IMR-90 (cell line): ENCODE results near the gene PSMA8. TPM values are rescaled to one million over a fixed set of nuclear protein-coding genes. Genes with fewer than 3 reads are reported as not detected.

Experiments used
- ATAC-seq: fragments of 200-7000 bp; cut with Tn5 transposase; 2 replicates; pipeline ENCODE4 v1.9.1; 2020; ENCODE audit warnings: low read depth, mild to moderate bottlenecking, moderate library complexity
- BruUV-seq: library from RNA; stranded (reverse); fragments of 400-500 nt; replicated peaks from 2 replicates; lab custom pipeline; 2021; lab: Mats Ljungman, UMichigan
- CTCF ChIA-PET: fragments of 300-600 bp; formaldehyde crosslinking; extraction: SDS; loops from one replicate; lab custom pipeline; 2021; ENCODE audit warnings: antibody characterized with exemption; lab: Yijun Ruan, JAX
- POLR2A ChIA-PET: fragments of 300-600 bp; sonication (Branson Sonifier 250); formaldehyde crosslinking; loops from one replicate; lab custom pipeline; 2022; ENCODE audit warnings: antibody characterized with exemption; ENCODE audit not compliant: unreplicated experiment; lab: Charles Lee
- DNase-seq: peaks from one replicate; pipeline ENCODE4 v3.0.0; 2013
- H2AFZ ChIP-seq: replicated peaks from 2 replicates; pipeline ENCODE3; 2013; ENCODE audit warnings: low read length, mild to moderate bottlenecking; ENCODE audit not compliant: poor library complexity
- H2AK5ac ChIP-seq: 2 replicates; pipeline ENCODE4 v1.6.1; 2013; ENCODE audit warnings: low read depth, low read length, inconsistent platforms
- H2AK9ac ChIP-seq: replicated peaks from 2 replicates; pipeline ENCODE3; 2013; ENCODE audit warnings: mild to moderate bottlenecking, low read depth, low read length, moderate library complexity; ENCODE audit not compliant: poor library complexity
- H2BK120ac ChIP-seq: 2 replicates; pipeline ENCODE4 v1.6.1; 2013; ENCODE audit warnings: low read depth, low read length, inconsistent platforms
- H2BK15ac ChIP-seq: 3 replicates; pipeline ENCODE4 v1.6.1; 2013; ENCODE audit warnings: low read depth, low read length, inconsistent platforms
- H2BK20ac ChIP-seq: 2 replicates; pipeline ENCODE4 v1.6.1; 2013; ENCODE audit warnings: low read depth, mild to moderate bottlenecking, inconsistent platforms, low read length, moderate library complexity
- H2BK5ac ChIP-seq: 2 replicates; pipeline ENCODE4 v1.6.1; 2013; ENCODE audit warnings: mild to moderate bottlenecking, low read depth, low read length, inconsistent platforms; ENCODE audit not compliant: poor library complexity, severe bottlenecking
- H3K14ac ChIP-seq: replicated peaks from 2 replicates; pipeline ENCODE4 v1.6.1; 2013; ENCODE audit warnings: low read depth, low read length, inconsistent platforms
- H3K18ac ChIP-seq: 2 replicates; pipeline ENCODE4 v1.6.1; 2013; ENCODE audit warnings: low read depth, low read length, control low read depth
- H3K23ac ChIP-seq: 2 replicates; pipeline ENCODE4 v1.6.1; 2013; ENCODE audit warnings: low read depth, low read length, inconsistent platforms
- H3K27ac ChIP-seq: 2 replicates; pipeline ENCODE4 v1.5.1; 2013; ENCODE audit warnings: mild to moderate bottlenecking, control low read depth, low read length; ENCODE audit not compliant: insufficient read depth
- H3K27me3 ChIP-seq: 2 replicates; pipeline ENCODE4 v1.6.1; 2013; ENCODE audit warnings: low read length; ENCODE audit not compliant: control insufficient read depth, insufficient read depth
- H3K36me3 ChIP-seq: 2 replicates; pipeline ENCODE4 v1.6.1; 2013; ENCODE audit warnings: low read length, mixed read lengths; ENCODE audit not compliant: control insufficient read depth, insufficient read depth
- H3K4ac ChIP-seq: 2 replicates; pipeline ENCODE4 v1.6.1; 2013; ENCODE audit warnings: low read depth, low read length, inconsistent platforms
- H3K4me1 ChIP-seq: 2 replicates; pipeline ENCODE4 v1.6.1; 2013; ENCODE audit warnings: low read length, mixed read lengths; ENCODE audit not compliant: control insufficient read depth, insufficient read depth
- H3K4me2 ChIP-seq: 2 replicates; pipeline ENCODE4 v1.6.1; 2013; ENCODE audit warnings: low read depth, mild to moderate bottlenecking, control low read depth, low read length, moderate library complexity
- H3K4me3 ChIP-seq: 2 replicates; pipeline ENCODE4 v1.5.1; 2013; ENCODE audit warnings: low read depth, mild to moderate bottlenecking, control low read depth, low read length, moderate library complexity; ENCODE audit not compliant: insufficient read depth
- H3K56ac ChIP-seq: 2 replicates; pipeline ENCODE4 v1.6.1; 2013; ENCODE audit warnings: low read length, inconsistent platforms; ENCODE audit not compliant: insufficient read depth; ENCODE audit errors: extremely low read depth
- H3K79me1 ChIP-seq, 2 experiments: 2 replicates each; pipeline ENCODE4 v1.6.1; 2013; ENCODE audit warnings: low read length in 2 of 2, inconsistent platforms in 1 of 2, low read depth in 1 of 2
- H3K9ac ChIP-seq: 2 replicates; pipeline ENCODE4 v1.6.1; 2013; ENCODE audit warnings: low read depth, low read length, control low read depth
- H3K9me1 ChIP-seq: 2 replicates; pipeline ENCODE4 v1.6.1; 2013; ENCODE audit warnings: low read length, inconsistent platforms; ENCODE audit not compliant: insufficient read depth
- H3K9me3 ChIP-seq: 2 replicates; pipeline ENCODE4 v1.6.1; 2013; ENCODE audit warnings: low read length; ENCODE audit not compliant: control insufficient read depth, insufficient read depth
- H4K20me1 ChIP-seq: 2 replicates; pipeline ENCODE4 v1.6.1; 2013; ENCODE audit warnings: low read length, inconsistent platforms; ENCODE audit not compliant: insufficient read depth
- H4K5ac ChIP-seq: 2 replicates; pipeline ENCODE4 v1.6.1; 2013; ENCODE audit warnings: mild to moderate bottlenecking, low read depth, low read length, control low read depth
- H4K8ac ChIP-seq, 2 experiments: 2 replicates each; pipeline ENCODE4 v1.6.1; 2013; ENCODE audit warnings: low read depth in 2 of 2, low read length in 2 of 2, control low read depth in 1 of 2, inconsistent platforms in 1 of 2
- H4K91ac ChIP-seq: 2 replicates; pipeline ENCODE4 v1.6.1; 2013; ENCODE audit warnings: low read depth, low read length, inconsistent platforms; ENCODE audit not compliant: insufficient read depth
- BHLHE40 ChIP-seq: fragments of 150-350 bp; IDR thresholded peaks from 2 replicates; pipeline ENCODE4 v1.6.1; 2016; ENCODE audit warnings: mild to moderate bottlenecking, low read depth, low read length
- CHD1 ChIP-seq: IDR thresholded peaks from 2 replicates; pipeline ENCODE4 v1.6.1; 2012; ENCODE audit warnings: low read depth, low read length, improper control_type of control experiment
- CTCF ChIP-seq: conservative IDR thresholded peaks from 2 replicates; pipeline ENCODE4 v1.5.1; 2012; ENCODE audit warnings: mild to moderate bottlenecking, low read depth, low read length, improper control_type of control experiment
- FOS ChIP-seq: fragments of 150-350 bp; IDR thresholded peaks from 2 replicates; pipeline ENCODE4 v1.6.1; 2016; ENCODE audit warnings: low read depth, low read length
- MAZ ChIP-seq: IDR thresholded peaks from 2 replicates; pipeline ENCODE4 v1.6.1; 2012; ENCODE audit warnings: low read depth, mild to moderate bottlenecking, low read length, improper control_type of control experiment, moderate library complexity, borderline replicate concordance
- NFE2L2 ChIP-seq: fragments of 150-350 bp; IDR thresholded peaks from 2 replicates; pipeline ENCODE4 v1.6.1; 2016; ENCODE audit warnings: low read depth, mild to moderate bottlenecking, low read length
- POLR2A ChIP-seq: IDR thresholded peaks from 2 replicates; pipeline ENCODE4 v1.6.1; 2012; ENCODE audit warnings: mild to moderate bottlenecking, low read depth, low read length
- RAD21 ChIP-seq: IDR thresholded peaks from 2 replicates; pipeline ENCODE4 v1.6.1; 2012; ENCODE audit warnings: low read length, improper control_type of control experiment
- RCOR1 ChIP-seq: IDR thresholded peaks from 2 replicates; pipeline ENCODE4 v1.6.1; 2012; ENCODE audit warnings: mild to moderate bottlenecking, low read length, improper control_type of control experiment; ENCODE audit not compliant: insufficient replicate concordance
- RFX5 ChIP-seq: IDR thresholded peaks from 2 replicates; pipeline ENCODE4 v1.8.0; 2012; ENCODE audit warnings: low read depth, mild to moderate bottlenecking, low read length, moderate library complexity
- USF2 ChIP-seq: fragments of 150-350 bp; IDR thresholded peaks from 2 replicates; pipeline ENCODE4 v1.6.1; 2017; ENCODE audit warnings: mild to moderate bottlenecking, antibody characterized with exemption, low read length, low read depth
- WGBS, 2 experiments: methylation state at CpG; one replicate each; pipeline versions ENCODE4 v1.1.5 to v1.1.7; 2013; ENCODE audit warnings: missing lambda C conversion rate in 2 of 2; ENCODE audit not compliant: insufficient read length in 1 of 2; ENCODE audit errors: extremely low coverage in 2 of 2; 5-methylcytosine and 5-hydroxymethylcytosine counted together
- dilution Hi-C: fragments of 300-500 bp; cut with HindIII; formaldehyde crosslinking; loops from one replicate; pipeline ENCODE4 v1.14.3; 2018; ENCODE audit warnings: low sequenced_read_pairs; ENCODE audit not compliant: unreplicated experiment
- in situ Hi-C: fragments of 300-500 bp; cut with MboI; formaldehyde crosslinking; loops from 3 replicates; pipeline ENCODE4 v1.14.3; 2019; ENCODE audit warnings: low sequenced_read_pairs, inconsistent platforms, mixed read lengths
- intact Hi-C: fragments of 100-400 bp; cut with micrococcal nuclease; formaldehyde crosslinking; loops from 2 replicates; pipeline ENCODE4 v1.10.0; 2022
- polyA plus RNA-seq, 3 experiments: library from polyadenylated mRNA; depleted of rRNA; stranded (reverse); fragments of >200 nt; gene quantifications; 2 replicates each; pipeline ENCODE4 v1.2.3, GENCODE V29; 2012; ENCODE audit warnings: low replicate concordance in 1 of 3
- total RNA-seq: library from RNA; depleted of rRNA; stranded (reverse); fragments of >200 nt; gene quantifications from 2 replicates; pipeline ENCODE4 v1.2.3, GENCODE V29; 2012

Gene PSMA8
- total and polyA plus RNA-seq, 2 of the 4 experiments (the other 2 are of a cell fraction): not detected

- no peaks in the 10 kb centered on the region for H4K20me1 ChIP-seq
- no peak overlapping the region for H4K8ac ChIP-seq
- ChIA-PET POLR2A (no interaction called here), CTCF (no interaction called here)
- intact Hi-C loops (no loop called here), in situ Hi-C loops (no loop called here), dilution Hi-C loops (no loop called here)
- no peak overlapping the region for H2BK120ac ChIP-seq
- H3K14ac ChIP-seq: no peak overlapping the region
- H4K91ac ChIP-seq: no peak overlapping the region
- no peaks in the 10 kb centered on the region for H3K36me3 ChIP-seq
- H3K9me3 ChIP-seq: no peaks in the 10 kb centered on the region
- H3K4me1 ChIP-seq: no peaks in the 10 kb centered on the region
- no CpG with 5 or more reads among the region's 3 CpGs for WGBS, 2 experiments
- no peak for TF ChIP-seq POLR2A
- TF ChIP-seq BHLHE40: no peak
- TF ChIP-seq MAZ: no peak
- TF ChIP-seq RCOR1: no peak
- TF ChIP-seq FOS: no peak
- no peak for TF ChIP-seq RAD21
- TF ChIP-seq CHD1: no peak
- TF ChIP-seq CTCF: no peak
- no peak for TF ChIP-seq RFX5
- TF ChIP-seq USF2: no peak
- no peak for TF ChIP-seq NFE2L2
- no peak overlapping the region for H2AFZ ChIP-seq
- no peak overlapping the region for H3K56ac ChIP-seq
- DNase-seq: no peak
- no peak overlapping the region for H3K9ac ChIP-seq
- H3K27ac ChIP-seq: no peak overlapping the region
- no peak overlapping the region for H3K4me2 ChIP-seq
- BruUV-seq: no TSS peak
- no peak overlapping the region for H2BK15ac ChIP-seq
- H3K79me1 ChIP-seq: no peaks in the 10 kb centered on the region
- no peak overlapping the region for H2AK9ac ChIP-seq
- H2AK5ac ChIP-seq: no peak overlapping the region
- H3K18ac ChIP-seq: no peak overlapping the region
- H3K4ac ChIP-seq: no peak overlapping the region
- H3K4me3 ChIP-seq: no peak overlapping the region
- H2BK5ac ChIP-seq: no peak overlapping the region
- H3K27me3 ChIP-seq: peaks cover 1% of the 10 kb centered on the region; the same call in 1 of the 2 replicates
- no peaks in the 10 kb centered on the region for H3K9me1 ChIP-seq
- H2BK20ac ChIP-seq: no peak overlapping the region
- H4K5ac ChIP-seq: no peak overlapping the region
- ATAC-seq: no peak
- no peak overlapping the region for H3K23ac ChIP-seq
Measured at GRCh38 chr18:26157326-26157725, 23.7 kb downstream of the PSMA8 start.
